Measurements from ENCODE around the gene TRABD2B.

DNA sequence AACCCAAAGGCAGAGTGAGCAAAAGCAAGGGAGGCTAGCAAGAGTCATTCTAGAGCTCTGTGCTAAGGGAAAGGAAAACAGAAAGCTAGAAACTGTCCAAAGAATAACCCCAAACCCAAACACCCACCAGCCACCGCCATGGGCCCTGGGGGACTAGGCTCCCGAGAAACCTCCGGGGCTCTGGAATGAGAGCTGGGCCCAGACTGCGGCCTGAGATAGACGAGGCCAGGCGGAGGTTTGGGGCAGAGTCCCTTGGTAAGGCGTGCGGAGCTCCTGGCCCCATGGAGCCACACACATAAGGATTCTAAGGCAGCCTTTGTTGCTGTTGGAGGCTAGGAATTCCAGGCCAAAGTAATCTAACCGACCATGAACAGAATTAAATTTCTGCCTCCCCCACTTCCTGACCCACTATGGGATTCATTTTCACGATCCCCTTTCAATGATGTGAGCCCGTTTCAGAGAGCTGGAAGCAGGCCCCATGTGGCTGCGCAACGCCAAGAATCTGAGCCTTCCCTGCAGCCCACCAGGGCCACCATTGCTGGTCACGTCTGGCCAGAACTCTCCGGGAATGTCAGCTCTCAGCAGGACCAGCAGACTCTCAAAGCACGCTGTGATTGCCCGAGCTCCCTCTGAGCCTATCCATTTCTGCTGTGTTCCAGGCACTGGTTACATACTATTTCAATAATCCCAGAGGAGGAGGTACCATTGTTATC lies 145.0 kb downstream of the TRABD2B start:
- TF ChIP-seq, protein P1, sequence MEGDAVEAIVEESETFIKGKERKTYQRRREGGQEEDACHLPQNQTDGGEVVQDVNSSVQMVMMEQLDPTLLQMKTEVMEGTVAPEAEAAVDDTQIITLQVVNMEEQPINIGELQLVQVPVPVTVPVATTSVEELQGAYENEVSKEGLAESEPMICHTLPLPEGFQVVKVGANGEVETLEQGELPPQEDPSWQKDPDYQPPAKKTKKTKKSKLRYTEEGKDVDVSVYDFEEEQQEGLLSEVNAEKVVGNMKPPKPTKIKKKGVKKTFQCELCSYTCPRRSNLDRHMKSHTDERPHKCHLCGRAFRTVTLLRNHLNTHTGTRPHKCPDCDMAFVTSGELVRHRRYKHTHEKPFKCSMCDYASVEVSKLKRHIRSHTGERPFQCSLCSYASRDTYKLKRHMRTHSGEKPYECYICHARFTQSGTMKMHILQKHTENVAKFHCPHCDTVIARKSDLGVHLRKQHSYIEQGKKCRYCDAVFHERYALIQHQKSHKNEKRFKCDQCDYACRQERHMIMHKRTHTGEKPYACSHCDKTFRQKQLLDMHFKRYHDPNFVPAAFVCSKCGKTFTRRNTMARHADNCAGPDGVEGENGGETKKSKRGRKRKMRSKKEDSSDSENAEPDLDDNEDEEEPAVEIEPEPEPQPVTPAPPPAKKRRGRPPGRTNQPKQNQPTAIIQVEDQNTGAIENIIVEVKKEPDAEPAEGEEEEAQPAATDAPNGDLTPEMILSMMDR (IDR thresholded peaks at IDR 0.05; ENCODE audit: poor library complexity) = no peak
- TF ChIP-seq EZH2phosphoT487 (IDR thresholded peaks at IDR 0.05; ENCODE audit: low read depth, severe bottlenecking, unreplicated experiment) = no peak

All from hepatocyte (in vitro differentiated cells).